ENCODE data around the gene LRRN2.

LRRN2 gene

GRCh38 chr1:204702552-204703267 lies 17.2 kb upstream of the LRRN2 start:
- H3K4me1 ChIP-seq, result no peaks in the 10 kb centered on the region
- no peaks in the 10 kb centered on the region for H3K9me3 ChIP-seq (ENCODE audit: control insufficient read depth, low read length)
- no peaks in the 10 kb centered on the region for H3K36me3 ChIP-seq (ENCODE audit: control insufficient read depth, insufficient read depth, low read length)
- no peak overlapping the region for H3K4me2 ChIP-seq (ENCODE audit: low read length)
- no peak overlapping the region for H3K4me3 ChIP-seq (ENCODE audit: low read depth, low read length)
- no peak for TF ChIP-seq CTCF (IDR thresholded peaks at IDR 0.05)
- no peaks in the 10 kb centered on the region for H3K79me2 ChIP-seq
- no peak overlapping the region for H2AFZ ChIP-seq
- H3K9ac ChIP-seq, result no peak overlapping the region
- H3K27ac ChIP-seq, result no peak overlapping the region
- no peaks in the 10 kb centered on the region for H3K27me3 ChIP-seq (ENCODE audit: control insufficient read depth, insufficient read depth, low read length)

- H3K9ac ChIP-seq, result no peak overlapping the region
- H3K27me3 ChIP-seq (ENCODE audit: control insufficient read depth, insufficient read depth, low read length), result no peaks in the 10 kb centered on the region
- H3K27ac ChIP-seq, result no peak overlapping the region
- H3K4me3 ChIP-seq (ENCODE audit: low read depth, low read length), result no peak overlapping the region
- no peaks in the 10 kb centered on the region for H3K36me3 ChIP-seq (ENCODE audit: control insufficient read depth, insufficient read depth, low read length)
- H3K79me2 ChIP-seq, result no peaks in the 10 kb centered on the region
- no peak overlapping the region for H3K4me2 ChIP-seq (ENCODE audit: low read length)
- no peak for TF ChIP-seq CTCF (IDR thresholded peaks at IDR 0.05)
- no peaks in the 10 kb centered on the region for H3K4me1 ChIP-seq
- no peaks in the 10 kb centered on the region for H3K9me3 ChIP-seq (ENCODE audit: control insufficient read depth, low read length)
- H2AFZ ChIP-seq, result no peak overlapping the region
Observed at GRCh38 chr1:204701229-204701628, 15.7 kb upstream of the LRRN2 start.

- Histone ChIP-seq H3K9me3 (ENCODE audit: control insufficient read depth, low read length) (no peaks in the 10 kb centered on the region), H3K4me3 (ENCODE audit: low read depth, low read length) (no peak overlapping the region), H3K4me2 (ENCODE audit: low read length) (no peak overlapping the region), H2AFZ (no peak overlapping the region), H3K27ac (no peak overlapping the region), H3K4me1 (no peaks in the 10 kb centered on the region), H3K9ac (no peak overlapping the region), H3K79me2 (no peaks in the 10 kb centered on the region), H3K36me3 (ENCODE audit: control insufficient read depth, insufficient read depth, low read length) (no peaks in the 10 kb centered on the region), H3K27me3 (ENCODE audit: control insufficient read depth, insufficient read depth, low read length) (no peaks in the 10 kb centered on the region)
- no peak for TF ChIP-seq CTCF (IDR thresholded peaks at IDR 0.05)
Observed at GRCh38 chr1:204697893-204698292, 12.4 kb upstream of the LRRN2 start.

GRCh38 chr1:204696606-204697005 lies 11.1 kb upstream of the LRRN2 start:
- no peaks in the 10 kb centered on the region for H3K4me1 ChIP-seq
- H3K4me3 ChIP-seq (ENCODE audit: low read depth, low read length), result no peak overlapping the region
- no peaks in the 10 kb centered on the region for H3K36me3 ChIP-seq (ENCODE audit: control insufficient read depth, insufficient read depth, low read length)
- TF ChIP-seq CTCF (IDR thresholded peaks at IDR 0.05), result no peak
- no peak overlapping the region for H3K9ac ChIP-seq
- H3K9me3 ChIP-seq (ENCODE audit: control insufficient read depth, low read length), result no peaks in the 10 kb centered on the region
- H3K27me3 ChIP-seq (ENCODE audit: control insufficient read depth, insufficient read depth, low read length), result no peaks in the 10 kb centered on the region
- H2AFZ ChIP-seq, result no peak overlapping the region
- H3K79me2 ChIP-seq, result no peaks in the 10 kb centered on the region
- no peak overlapping the region for H3K4me2 ChIP-seq (ENCODE audit: low read length)
- no peak overlapping the region for H3K27ac ChIP-seq

GRCh38 chr1:204695692-204696091 lies 10.2 kb upstream of the LRRN2 start:
- H3K79me2 ChIP-seq, result no peaks in the 10 kb centered on the region
- no peak for TF ChIP-seq CTCF (IDR thresholded peaks at IDR 0.05)
- no peaks in the 10 kb centered on the region for H3K9me3 ChIP-seq (ENCODE audit: control insufficient read depth, low read length)
- no peak overlapping the region for H3K4me3 ChIP-seq (ENCODE audit: low read depth, low read length)
- H3K36me3 ChIP-seq (ENCODE audit: control insufficient read depth, insufficient read depth, low read length), result no peaks in the 10 kb centered on the region
- H3K27ac ChIP-seq, result no peak overlapping the region
- H3K4me2 ChIP-seq (ENCODE audit: low read length), result no peak overlapping the region
- no peak overlapping the region for H3K9ac ChIP-seq
- no peak overlapping the region for H2AFZ ChIP-seq
- H3K27me3 ChIP-seq (ENCODE audit: control insufficient read depth, insufficient read depth, low read length), result no peaks in the 10 kb centered on the region
- no peaks in the 10 kb centered on the region for H3K4me1 ChIP-seq
